Right lobe of liver (tissue), 4 donors: Measurements from ENCODE around the gene TIAM2.

Experiments
- POLR2A ChIP-seq: fragments of 450-650 bp; IDR thresholded peaks from one replicate; pipeline ENCODE4 v1.6.1; 2017; ENCODE audit warnings: antibody characterized with exemption, mild to moderate bottlenecking
- TF ChIP-seq, protein P1 (sequence below), 4 donors: fragments of 200-600 bp in 3 of 4; fragments of 450-650 bp in 1 of 4; IDR thresholded peaks; one replicate each; pipeline versions ENCODE4 v1.5.1 to v1.8.0; 2016 to 2022; ENCODE audit warnings: antibody characterized with exemption in 4 of 4, mild to moderate bottlenecking in 2 of 4
- donor health status: DM: no; HTN: no; CAD: no.
- donor health status: DM: no; HTN: no; CAD: no.
- donor health status: DM: no; HTN: yes; CAD: no.

DNA sequence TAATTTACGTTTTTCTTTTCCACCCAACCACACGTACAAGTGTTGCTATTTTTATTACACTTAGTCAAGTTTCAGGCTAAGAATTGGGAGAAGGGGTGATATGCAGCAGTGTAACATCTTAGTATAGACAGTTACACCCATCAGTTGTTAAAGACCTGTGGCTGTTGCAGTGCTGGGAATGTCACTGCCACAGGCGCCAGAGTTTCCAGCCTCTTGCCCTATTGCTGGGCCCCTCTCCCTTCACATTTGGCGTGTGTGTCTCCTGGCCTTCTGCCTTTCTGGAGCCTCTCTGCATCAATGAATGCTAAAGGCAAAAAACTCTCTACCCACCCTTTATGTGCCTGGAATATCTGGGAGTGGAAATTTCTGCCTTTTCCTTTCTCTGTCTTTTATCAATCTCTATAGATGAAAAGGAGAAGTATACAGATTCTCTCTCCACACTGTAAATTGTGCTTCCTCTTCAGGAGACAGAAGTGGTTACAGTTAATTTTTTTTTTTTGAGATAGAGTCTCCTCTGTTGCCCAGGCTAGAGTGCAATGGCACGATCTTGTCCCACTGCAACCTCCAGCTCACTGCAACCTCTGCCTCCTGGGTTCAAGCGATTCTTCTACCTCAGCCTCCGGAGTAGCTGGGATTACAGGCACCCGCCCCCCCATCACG, 73.0 kb downstream of the TIAM2 start:
- TF ChIP-seq, protein P1, sequence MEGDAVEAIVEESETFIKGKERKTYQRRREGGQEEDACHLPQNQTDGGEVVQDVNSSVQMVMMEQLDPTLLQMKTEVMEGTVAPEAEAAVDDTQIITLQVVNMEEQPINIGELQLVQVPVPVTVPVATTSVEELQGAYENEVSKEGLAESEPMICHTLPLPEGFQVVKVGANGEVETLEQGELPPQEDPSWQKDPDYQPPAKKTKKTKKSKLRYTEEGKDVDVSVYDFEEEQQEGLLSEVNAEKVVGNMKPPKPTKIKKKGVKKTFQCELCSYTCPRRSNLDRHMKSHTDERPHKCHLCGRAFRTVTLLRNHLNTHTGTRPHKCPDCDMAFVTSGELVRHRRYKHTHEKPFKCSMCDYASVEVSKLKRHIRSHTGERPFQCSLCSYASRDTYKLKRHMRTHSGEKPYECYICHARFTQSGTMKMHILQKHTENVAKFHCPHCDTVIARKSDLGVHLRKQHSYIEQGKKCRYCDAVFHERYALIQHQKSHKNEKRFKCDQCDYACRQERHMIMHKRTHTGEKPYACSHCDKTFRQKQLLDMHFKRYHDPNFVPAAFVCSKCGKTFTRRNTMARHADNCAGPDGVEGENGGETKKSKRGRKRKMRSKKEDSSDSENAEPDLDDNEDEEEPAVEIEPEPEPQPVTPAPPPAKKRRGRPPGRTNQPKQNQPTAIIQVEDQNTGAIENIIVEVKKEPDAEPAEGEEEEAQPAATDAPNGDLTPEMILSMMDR (IDR thresholded peaks at IDR 0.05): no peak
- no peak for TF ChIP-seq POLR2A
